ENCODE measurements around the gene RHEX.

RHEX gene

DNA sequence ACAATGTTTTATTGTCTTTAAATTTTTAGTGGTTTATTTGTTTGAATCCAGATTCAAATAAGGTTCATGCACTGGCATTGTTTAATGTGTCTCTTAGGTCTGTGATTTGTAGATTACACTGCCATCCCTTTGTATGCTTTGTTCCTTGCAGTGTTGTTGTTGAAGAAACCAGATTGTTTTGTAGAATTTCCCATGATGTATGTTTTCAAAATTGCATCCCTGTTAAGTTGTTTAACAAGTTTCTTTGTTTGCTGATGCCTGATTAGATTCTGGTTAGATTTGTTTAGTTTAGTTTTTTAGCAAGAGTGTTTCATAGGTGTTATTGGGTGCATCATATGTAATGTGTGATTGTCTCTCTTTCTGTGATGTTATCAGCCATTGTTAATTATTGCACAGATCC is 69.7 kb downstream of the RHEX start:
- Histone ChIP-seq H3K36me3 (ENCODE audit: control insufficient read depth, insufficient read depth, low read length) (no peaks in the 10 kb centered on the region), H3K4me3 (replicated peaks; ENCODE audit: low read depth, low read length) (no peak overlapping the region), H3K27me3 (replicated peaks; ENCODE audit: control insufficient read depth, insufficient read depth, low read length) (peaks cover 2% of the 10 kb centered on the region)
- no peak for DNase-seq (ENCODE audit: extremely low read depth, insufficient read length)
- TF ChIP-seq, protein P1, sequence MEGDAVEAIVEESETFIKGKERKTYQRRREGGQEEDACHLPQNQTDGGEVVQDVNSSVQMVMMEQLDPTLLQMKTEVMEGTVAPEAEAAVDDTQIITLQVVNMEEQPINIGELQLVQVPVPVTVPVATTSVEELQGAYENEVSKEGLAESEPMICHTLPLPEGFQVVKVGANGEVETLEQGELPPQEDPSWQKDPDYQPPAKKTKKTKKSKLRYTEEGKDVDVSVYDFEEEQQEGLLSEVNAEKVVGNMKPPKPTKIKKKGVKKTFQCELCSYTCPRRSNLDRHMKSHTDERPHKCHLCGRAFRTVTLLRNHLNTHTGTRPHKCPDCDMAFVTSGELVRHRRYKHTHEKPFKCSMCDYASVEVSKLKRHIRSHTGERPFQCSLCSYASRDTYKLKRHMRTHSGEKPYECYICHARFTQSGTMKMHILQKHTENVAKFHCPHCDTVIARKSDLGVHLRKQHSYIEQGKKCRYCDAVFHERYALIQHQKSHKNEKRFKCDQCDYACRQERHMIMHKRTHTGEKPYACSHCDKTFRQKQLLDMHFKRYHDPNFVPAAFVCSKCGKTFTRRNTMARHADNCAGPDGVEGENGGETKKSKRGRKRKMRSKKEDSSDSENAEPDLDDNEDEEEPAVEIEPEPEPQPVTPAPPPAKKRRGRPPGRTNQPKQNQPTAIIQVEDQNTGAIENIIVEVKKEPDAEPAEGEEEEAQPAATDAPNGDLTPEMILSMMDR (IDR thresholded peaks at IDR 0.05; ENCODE audit: insufficient read depth, low read length, poor library complexity, severe bottlenecking), result no peak

GRCh38 chr1:206125346-206125745 is 72.4 kb downstream of the RHEX start:
- no peak for DNase-seq (ENCODE audit: extremely low read depth, insufficient read length)
- no peaks in the 10 kb centered on the region for H3K36me3 ChIP-seq (ENCODE audit: control insufficient read depth, insufficient read depth, low read length)
- H3K27me3 ChIP-seq (replicated peaks; ENCODE audit: control insufficient read depth, insufficient read depth, low read length), result peaks cover 2% of the 10 kb centered on the region
- TF ChIP-seq, protein P1 (IDR thresholded peaks at IDR 0.05; ENCODE audit: insufficient read depth, low read length, poor library complexity, severe bottlenecking), result no peak
- no peak overlapping the region for H3K4me3 ChIP-seq (replicated peaks; ENCODE audit: low read depth, low read length)

GRCh38 chr1:206127336-206127735 is 74.4 kb downstream of the RHEX start:
- TF ChIP-seq, protein P1 (IDR thresholded peaks at IDR 0.05; ENCODE audit: insufficient read depth, low read length, poor library complexity, severe bottlenecking), result no peak
- H3K27me3 ChIP-seq (replicated peaks; ENCODE audit: control insufficient read depth, insufficient read depth, low read length), result peaks cover 2% of the 10 kb centered on the region
- H3K4me3 ChIP-seq (replicated peaks; ENCODE audit: low read depth, low read length), result no peak overlapping the region
- no peak for DNase-seq (ENCODE audit: extremely low read depth, insufficient read length)
- H3K36me3 ChIP-seq (ENCODE audit: control insufficient read depth, insufficient read depth, low read length), result no peaks in the 10 kb centered on the region

- DNase-seq (ENCODE audit: extremely low read depth, insufficient read length), result no peak
- TF ChIP-seq, protein P1 (IDR thresholded peaks at IDR 0.05; ENCODE audit: insufficient read depth, low read length, poor library complexity, severe bottlenecking), result no peak
Measured at GRCh38 chr1:206128196-206128595, 75.2 kb downstream of the RHEX start.

GRCh38 chr1:206131037-206131436 is 78.1 kb downstream of the RHEX start:
- no peak for DNase-seq (ENCODE audit: extremely low read depth, insufficient read length)
- Histone ChIP-seq H3K36me3 (ENCODE audit: control insufficient read depth, insufficient read depth, low read length) (no peaks in the 10 kb centered on the region), H3K27me3 (replicated peaks; ENCODE audit: control insufficient read depth, insufficient read depth, low read length) (peaks cover 2% of the 10 kb centered on the region), H3K4me3 (replicated peaks; ENCODE audit: low read depth, low read length) (no peak overlapping the region)
- TF ChIP-seq, protein P1 (IDR thresholded peaks at IDR 0.05; ENCODE audit: insufficient read depth, low read length, poor library complexity, severe bottlenecking), result no peak

More at GRCh38 chr1:206128196-206128595, 75.2 kb downstream of the RHEX start:
- Histone ChIP-seq H3K27me3 (replicated peaks; ENCODE audit: control insufficient read depth, insufficient read depth, low read length) (peaks cover 2% of the 10 kb centered on the region), H3K4me3 (replicated peaks; ENCODE audit: low read depth, low read length) (no peak overlapping the region), H3K36me3 (ENCODE audit: control insufficient read depth, insufficient read depth, low read length) (no peaks in the 10 kb centered on the region)
